NT2/D1 (cell line): ENCODE results near the gene ZNF837.
A peak's percentile ranks its signal among the peaks of the same experiment; 100 is the strongest.

Source experiments
- DNase-seq: peaks from one replicate; pipeline ENCODE4 v3.0.0-alpha.2; 2011; ENCODE audit warnings: low read depth, low spot score
- H3K27me3 ChIP-seq: 2 replicates; pipeline ENCODE4 v1.6.0; 2011; ENCODE audit warnings: mild to moderate bottlenecking; ENCODE audit not compliant: insufficient read length, insufficient read depth
- H3K36me3 ChIP-seq: 2 replicates; pipeline ENCODE4 v1.6.1; 2011; ENCODE audit warnings: mild to moderate bottlenecking, low read length, mixed read lengths; ENCODE audit not compliant: insufficient read depth, insufficient read length
- H3K4me1 ChIP-seq: 2 replicates; pipeline ENCODE4 v1.5.1; 2011; ENCODE audit not compliant: insufficient read depth, insufficient read length
- H3K4me3 ChIP-seq: 2 replicates; pipeline ENCODE4 v1.5.1; 2011; ENCODE audit warnings: low read depth; ENCODE audit not compliant: insufficient read length
- H3K9ac ChIP-seq: 2 replicates; pipeline ENCODE4 v1.6.0; 2011; ENCODE audit warnings: low read depth; ENCODE audit not compliant: insufficient read length
- H3K9me3 ChIP-seq: 2 replicates; pipeline ENCODE4 v1.5.1; 2011; ENCODE audit warnings: mild to moderate bottlenecking, low read length; ENCODE audit not compliant: insufficient read depth
- SUZ12 ChIP-seq: IDR thresholded peaks from 2 replicates; pipeline ENCODE4 v1.6.1; 2011; ENCODE audit not compliant: insufficient read length, insufficient read depth; ENCODE audit errors: extremely low read depth
- YY1 ChIP-seq: IDR thresholded peaks from 2 replicates; pipeline ENCODE4 v1.6.1; 2011; ENCODE audit not compliant: insufficient read length, insufficient read depth
- ZNF274 ChIP-seq: IDR thresholded peaks from 2 replicates; pipeline ENCODE4 v1.6.1; 2011; ENCODE audit warnings: mild to moderate bottlenecking, low read depth, low read length

ZNF837 gene

GRCh38 chr19:58395220-58395978 is 14.6 kb upstream of the ZNF837 start, which contains the start of gene RNF225:
RNF225 (plus strand) TSS chr19:58395656; CDS start chr19:58396090, 434 bp downstream.
- no peak for DNase-seq
- peaks cover 65% of the 10 kb centered on the region for H3K36me3 ChIP-seq
- peaks cover 11% of the 10 kb centered on the region for H3K4me1 ChIP-seq
- H3K9me3 ChIP-seq = no peaks in the 10 kb centered on the region
- H3K27me3 ChIP-seq = no peaks in the 10 kb centered on the region
- H3K9ac ChIP-seq = no peak within 1 kb of the TSS
- H3K4me3 ChIP-seq = no peak within 1 kb of the TSS
- TF ChIP-seq YY1 = no peak
- no peak for TF ChIP-seq ZNF274
- no peak for TF ChIP-seq SUZ12

GRCh38 chr19:58394821-58395219 is 14.0 kb upstream of the ZNF837 start:
- peaks cover 69% of the 10 kb centered on the region for H3K36me3 ChIP-seq
- TF ChIP-seq YY1 (no peak), SUZ12 (no peak)
- no peaks in the 10 kb centered on the region for H3K9me3 ChIP-seq
- DNase-seq = no peak
- no peak overlapping the region for H3K4me3 ChIP-seq
- no peak overlapping the region for H3K9ac ChIP-seq
- no peaks in the 10 kb centered on the region for H3K27me3 ChIP-seq
- H3K4me1 ChIP-seq = peaks cover 11% of the 10 kb centered on the region

- DNase-seq = no peak
- Histone ChIP-seq H3K4me1 (peaks cover 11% of the 10 kb centered on the region), H3K9me3 (no peaks in the 10 kb centered on the region), H3K36me3 (peaks cover 77% of the 10 kb centered on the region), H3K9ac (no peak overlapping the region), H3K4me3 (no peak overlapping the region), H3K27me3 (no peaks in the 10 kb centered on the region)
- TF ChIP-seq SUZ12 = no peak
- TF ChIP-seq ZNF274 = no peak
- no peak for TF ChIP-seq YY1
These were observed 12.8 kb upstream of the ZNF837 start for GRCh38 chr19:58393725-58394033.

GRCh38 chr19:58392945-58393724 is 12.3 kb upstream of the ZNF837 start:
- H3K36me3 ChIP-seq = peaks cover 81% of the 10 kb centered on the region
- no peak overlapping the region for H3K4me3 ChIP-seq
- TF ChIP-seq SUZ12 (no peak), YY1 (no peak), ZNF274 (no peak)
- peaks cover 10% of the 10 kb centered on the region for H3K4me1 ChIP-seq
- no peaks in the 10 kb centered on the region for H3K9me3 ChIP-seq
- no peak for DNase-seq
- no peak overlapping the region for H3K9ac ChIP-seq
- no peaks in the 10 kb centered on the region for H3K27me3 ChIP-seq

GRCh38 chr19:58388175-58388526 is 7.3 kb upstream of the ZNF837 start:
- Histone ChIP-seq H3K9ac (peak overlapping the region; percentile 99), H3K9me3 (no peaks in the 10 kb centered on the region), H3K4me3 (peak overlapping the region; percentile 91), H3K27me3 (no peaks in the 10 kb centered on the region), H3K36me3 (peaks cover 49% of the 10 kb centered on the region), H3K4me1 (peaks cover 8% of the 10 kb centered on the region)
- TF ChIP-seq SUZ12 (no peak), YY1 (no peak), ZNF274 (no peak)
- DNase-seq = no peak

GRCh38 chr19:58387338-58388174 is 6.7 kb upstream of the ZNF837 start:
- Histone ChIP-seq H3K4me1 (peaks cover 5% of the 10 kb centered on the region), H3K9ac (peak overlapping the region; percentile 99), H3K9me3 (no peaks in the 10 kb centered on the region), H3K4me3 (peak overlapping the region; percentile 91), H3K27me3 (no peaks in the 10 kb centered on the region), H3K36me3 (peaks cover 43% of the 10 kb centered on the region)
- DNase-seq = no peak
- TF ChIP-seq ZNF274 (no peak), SUZ12 (no peak), YY1 (no peak)
